Measurements from ENCODE around the gene PARN.
"Not testable (repeated sequence)": the region's sequence is repeated elsewhere in the genome, so short reads cannot be mapped to it uniquely, and the experiment has no call there.

PARN gene

GRCh38 chr16:14403001-14403389 is 227.1 kb downstream of the PARN start:
- not testable (repeated sequence) for H3K27me3 ChIP-seq (ENCODE audit: control insufficient read depth, insufficient read depth, low read length); DNase-seq (ENCODE audit: low read depth, low spot score); H3K4me1 ChIP-seq (ENCODE audit: control insufficient read depth, insufficient read depth, low read length); H3K36me3 ChIP-seq (ENCODE audit: control insufficient read depth, insufficient read depth, low read length); H3K27ac ChIP-seq (ENCODE audit: low read length); H3K9me3 ChIP-seq (ENCODE audit: control insufficient read depth, insufficient read depth, low read length); H3K4me3 ChIP-seq (ENCODE audit: low read length)
- WGBS (ENCODE audit: insufficient coverage, insufficient read length) = no CpG with 5 or more reads among the region's 8 CpGs

- no CpG with 5 or more reads among the region's 15 CpGs for WGBS (ENCODE audit: insufficient coverage, insufficient read length)
- not testable (repeated sequence) for H3K27ac ChIP-seq (ENCODE audit: low read length); DNase-seq (ENCODE audit: low read depth, low spot score); H3K4me1 ChIP-seq (ENCODE audit: control insufficient read depth, insufficient read depth, low read length); H3K4me3 ChIP-seq (ENCODE audit: low read length); H3K27me3 ChIP-seq (ENCODE audit: control insufficient read depth, insufficient read depth, low read length); H3K9me3 ChIP-seq (ENCODE audit: control insufficient read depth, insufficient read depth, low read length); H3K36me3 ChIP-seq (ENCODE audit: control insufficient read depth, insufficient read depth, low read length)
Measured at GRCh38 chr16:14402114-14403000, 227.7 kb downstream of the PARN start.

- not testable (repeated sequence) for H3K4me1 ChIP-seq (ENCODE audit: control insufficient read depth, insufficient read depth, low read length); H3K36me3 ChIP-seq (ENCODE audit: control insufficient read depth, insufficient read depth, low read length); H3K9me3 ChIP-seq (ENCODE audit: control insufficient read depth, insufficient read depth, low read length); H3K27ac ChIP-seq (ENCODE audit: low read length); H3K4me3 ChIP-seq (ENCODE audit: low read length); DNase-seq (ENCODE audit: low read depth, low spot score); H3K27me3 ChIP-seq (ENCODE audit: control insufficient read depth, insufficient read depth, low read length)
- WGBS (ENCODE audit: insufficient coverage, insufficient read length) = no CpG with 5 or more reads among the region's 8 CpGs
Measured at GRCh38 chr16:14401711-14402061, 228.4 kb downstream of the PARN start.

- no CpG with 5 or more reads among the region's 12 CpGs for WGBS (ENCODE audit: insufficient coverage, insufficient read length)
- H3K9me3 ChIP-seq (ENCODE audit: control insufficient read depth, insufficient read depth, low read length); H3K4me1 ChIP-seq (ENCODE audit: control insufficient read depth, insufficient read depth, low read length); H3K4me3 ChIP-seq (ENCODE audit: low read length); DNase-seq (ENCODE audit: low read depth, low spot score); H3K27ac ChIP-seq (ENCODE audit: low read length); H3K27me3 ChIP-seq (ENCODE audit: control insufficient read depth, insufficient read depth, low read length); H3K36me3 ChIP-seq (ENCODE audit: control insufficient read depth, insufficient read depth, low read length): not testable (repeated sequence)
Measured at GRCh38 chr16:14400978-14401710, 228.9 kb downstream of the PARN start.

GRCh38 chr16:14400285-14400977 is 229.6 kb downstream of the PARN start:
- Histone ChIP-seq H3K36me3 (ENCODE audit: control insufficient read depth, insufficient read depth, low read length) (no peaks in the 10 kb centered on the region), H3K27ac (ENCODE audit: low read length) (no peak overlapping the region)
- no CpG with 5 or more reads among the region's 23 CpGs for WGBS (ENCODE audit: insufficient coverage, insufficient read length)

GRCh38 chr16:14399378-14400284 is 230.4 kb downstream of the PARN start:
- Histone ChIP-seq H3K36me3 (ENCODE audit: control insufficient read depth, insufficient read depth, low read length) (no peaks in the 10 kb centered on the region), H3K27me3 (ENCODE audit: control insufficient read depth, insufficient read depth, low read length) (no peaks in the 10 kb centered on the region), H3K4me1 (ENCODE audit: control insufficient read depth, insufficient read depth, low read length) (no peaks in the 10 kb centered on the region), H3K27ac (ENCODE audit: low read length) (no peak overlapping the region), H3K9me3 (ENCODE audit: control insufficient read depth, insufficient read depth, low read length) (no peaks in the 10 kb centered on the region), H3K4me3 (ENCODE audit: low read length) (no peak overlapping the region)
- WGBS (ENCODE audit: insufficient coverage, insufficient read length) = no CpG with 5 or more reads among the region's 25 CpGs
- DNase-seq (ENCODE audit: low read depth, low spot score) = no peak

More at GRCh38 chr16:14400285-14400977, 229.6 kb downstream of the PARN start:
- H3K4me3 ChIP-seq (ENCODE audit: low read length) = no peak overlapping the region
- no peaks in the 10 kb centered on the region for H3K4me1 ChIP-seq (ENCODE audit: control insufficient read depth, insufficient read depth, low read length)
- no peaks in the 10 kb centered on the region for H3K9me3 ChIP-seq (ENCODE audit: control insufficient read depth, insufficient read depth, low read length)
- H3K27me3 ChIP-seq (ENCODE audit: control insufficient read depth, insufficient read depth, low read length) = no peaks in the 10 kb centered on the region
- DNase-seq (ENCODE audit: low read depth, low spot score) = no peak

- Histone ChIP-seq H3K36me3 (ENCODE audit: control insufficient read depth, insufficient read depth, low read length) (no peaks in the 10 kb centered on the region), H3K9me3 (ENCODE audit: control insufficient read depth, insufficient read depth, low read length) (no peaks in the 10 kb centered on the region), H3K27me3 (ENCODE audit: control insufficient read depth, insufficient read depth, low read length) (no peaks in the 10 kb centered on the region), H3K4me3 (ENCODE audit: low read length) (no peak overlapping the region), H3K27ac (ENCODE audit: low read length) (no peak overlapping the region), H3K4me1 (ENCODE audit: control insufficient read depth, insufficient read depth, low read length) (no peaks in the 10 kb centered on the region)
- no CpG with 5 or more reads among the region's 11 CpGs for WGBS (ENCODE audit: insufficient coverage, insufficient read length)
- no peak for DNase-seq (ENCODE audit: low read depth, low spot score)
Measured at GRCh38 chr16:14398014-14398717, 231.9 kb downstream of the PARN start.

- not testable (repeated sequence) for H3K4me1 ChIP-seq (ENCODE audit: control insufficient read depth, insufficient read depth, low read length); H3K27ac ChIP-seq (ENCODE audit: low read length); H3K27me3 ChIP-seq (ENCODE audit: control insufficient read depth, insufficient read depth, low read length); H3K36me3 ChIP-seq (ENCODE audit: control insufficient read depth, insufficient read depth, low read length); H3K4me3 ChIP-seq (ENCODE audit: low read length); DNase-seq (ENCODE audit: low read depth, low spot score); H3K9me3 ChIP-seq (ENCODE audit: control insufficient read depth, insufficient read depth, low read length)
- no CpG with 5 or more reads among the region's 10 CpGs for WGBS (ENCODE audit: insufficient coverage, insufficient read length)
Measured at GRCh38 chr16:14395710-14396304, 234.3 kb downstream of the PARN start.

- no peaks in the 10 kb centered on the region for H3K4me1 ChIP-seq (ENCODE audit: control insufficient read depth, insufficient read depth, low read length)
- no peaks in the 10 kb centered on the region for H3K36me3 ChIP-seq (ENCODE audit: control insufficient read depth, insufficient read depth, low read length)
- H3K9me3 ChIP-seq (ENCODE audit: control insufficient read depth, insufficient read depth, low read length) = no peaks in the 10 kb centered on the region
- H3K27ac ChIP-seq (ENCODE audit: low read length) = no peak overlapping the region
- no peak overlapping the region for H3K4me3 ChIP-seq (ENCODE audit: low read length)
- no peak for DNase-seq (ENCODE audit: low read depth, low spot score)
- no peaks in the 10 kb centered on the region for H3K27me3 ChIP-seq (ENCODE audit: control insufficient read depth, insufficient read depth, low read length)
- no CpG with 5 or more reads among the region's 3 CpGs for WGBS (ENCODE audit: insufficient coverage, insufficient read length)
Measured at GRCh38 chr16:14394834-14395233, 235.2 kb downstream of the PARN start.
